Stimulated activated CD8-positive, alpha-beta memory T cell treated with anti-CD3 and anti-CD28 coated beads, Interleukin-2, amount 100 ng/mL, for 1 hour (primary cell): Measurements from ENCODE around the gene SERF2.
"Not testable (repeated sequence)": the region's sequence is repeated elsewhere in the genome, so short reads cannot be mapped to it uniquely, and the experiment has no call there.

ENCODE experiments used
- DNase-seq, 2 donors: peaks; one replicate each; pipeline ENCODE4 v3.0.0-alpha.2; 2020; ENCODE audit warnings: low read depth in 2 of 2

SERF2 gene

GRCh38 chr15:43791993-43792760 lies at the start of gene SERF2:
TSS of gene SERF2 (plus strand) at chr15:43792320. CDS start at chr15:43792377, 57 bp downstream.
- DNase-seq, result peak; percentile 99

GRCh38 chr15:43746245-43746902 lies 45.7 kb upstream of the SERF2 start, which contains the start of gene PDIA3:
TSS of gene PDIA3 (plus strand) at chr15:43746438. CDS start at chr15:43746540, 102 bp downstream.
- peak; percentile 76 for DNase-seq

GRCh38 chr15:43746903-43747309 lies 45.2 kb upstream of the SERF2 start:
- DNase-seq, result not testable (repeated sequence)

GRCh38 chr15:43748376-43748775 lies 43.7 kb upstream of the SERF2 start:
- DNase-seq, result no peak

- DNase-seq, result no peak
Measured at GRCh38 chr15:43749690-43750345, 42.3 kb upstream of the SERF2 start.

- DNase-seq, result no peak
Measured at GRCh38 chr15:43751885-43752284, 40.2 kb upstream of the SERF2 start.

GRCh38 chr15:43762824-43763223 lies 29.3 kb upstream of the SERF2 start:
- no peak for DNase-seq

GRCh38 chr15:43763819-43764446 lies 28.2 kb upstream of the SERF2 start:
- no peak for DNase-seq

GRCh38 chr15:43769584-43770228 lies 22.4 kb upstream of the SERF2 start:
- DNase-seq, result peak in 1 of 2 donors; percentile 41

- DNase-seq, result no peak
Measured at GRCh38 chr15:43771816-43772215, 20.3 kb upstream of the SERF2 start.

GRCh38 chr15:43772624-43773023 lies 19.5 kb upstream of the SERF2 start:
- no peak for DNase-seq

- no peak for DNase-seq
Measured at GRCh38 chr15:43774062-43774461, 18.1 kb upstream of the SERF2 start.

- DNase-seq, result no peak
Measured at GRCh38 chr15:43775411-43775965, 16.6 kb upstream of the SERF2 start.

- no peak for DNase-seq
Measured at GRCh38 chr15:43776101-43776717, 15.9 kb upstream of the SERF2 start.

GRCh38 chr15:43776718-43777266 lies 15.3 kb upstream of the SERF2 start, which contains the start of gene ELL3:
TSS of gene ELL3 (minus strand) at chr15:43776966. CDS start at chr15:43776901, 65 bp downstream.
- DNase-seq, result peak; percentile 50 to 62

GRCh38 chr15:43777267-43777914 lies 14.7 kb upstream of the SERF2 start:
- peak; percentile 58 to 67 for DNase-seq

GRCh38 chr15:43779016-43779415 lies 13.1 kb upstream of the SERF2 start:
- no peak for DNase-seq

- DNase-seq, result no peak
Measured at GRCh38 chr15:43789409-43789808, 2.7 kb upstream of the SERF2 start.

GRCh38 chr15:43792761-43793476 lies 799 bp downstream of the SERF2 start:
- DNase-seq, result no peak
